ENCODE measurements around the gene JAKMIP3. TPM values are rescaled to one million over a fixed set of nuclear protein-coding genes. Genes with fewer than 3 reads are reported as not detected.
"Not testable (repeated sequence)": the region's sequence is repeated elsewhere in the genome, so short reads cannot be mapped to it uniquely, and the experiment has no call there.

JAKMIP3 gene
- total RNA-seq, 2 experiments from 2014 or later = 0.07 to 0.12 TPM

GRCh38 chr10:132075909-132076577 is 10.3 kb downstream of the JAKMIP3 start:
- POLR2A ChIA-PET = no interaction called here
- peaks cover 6% of the 10 kb centered on the region for H3K27me3 Mint-ChIP-seq
- DNase-seq = no peak

DNA sequence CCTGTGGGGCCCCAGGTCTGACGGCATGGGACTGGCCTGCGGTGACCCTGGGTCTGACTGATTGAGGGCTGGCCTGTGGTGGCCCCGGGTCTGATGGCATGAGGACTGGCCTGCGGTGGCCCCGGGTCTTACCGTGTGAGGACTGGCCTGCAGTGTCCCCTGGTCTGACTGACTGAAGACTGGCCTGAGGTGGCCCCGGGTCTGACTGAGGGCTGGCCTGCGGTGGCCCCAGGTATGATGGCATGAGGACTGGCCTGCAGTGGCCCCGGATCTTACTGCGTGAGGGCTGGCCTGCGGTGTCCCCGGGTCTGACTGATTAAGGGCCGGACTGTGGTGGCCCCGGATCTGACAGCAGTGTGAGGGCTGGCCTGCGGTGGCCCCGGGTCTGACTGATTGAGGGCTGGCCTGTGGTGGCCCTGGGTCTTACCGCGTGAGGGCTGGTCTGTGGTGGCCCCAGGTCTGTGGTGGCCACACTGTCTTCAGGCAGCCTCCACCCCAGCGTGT is 10.9 kb downstream of the JAKMIP3 start:
- Mint-ChIP-seq H3K9me3 (no peaks in the 10 kb centered on the region), H3K27me3 (peaks cover 6% of the 10 kb centered on the region), H3K4me1 (no peaks in the 10 kb centered on the region), H3K27ac (no peak overlapping the region), H3K36me3 (ENCODE audit: low read depth) (no peaks in the 10 kb centered on the region), H3K4me3 (no peak overlapping the region)
- CTCF ChIA-PET = no interaction called here
- DNase-seq = no peak
- POLR2A ChIA-PET = no interaction called here

More at GRCh38 chr10:132075909-132076577, 10.3 kb downstream of the JAKMIP3 start:
- Mint-ChIP-seq H3K27ac (no peak overlapping the region), H3K4me1 (no peaks in the 10 kb centered on the region), H3K36me3 (ENCODE audit: low read depth) (no peaks in the 10 kb centered on the region), H3K9me3 (no peaks in the 10 kb centered on the region), H3K4me3 (no peak overlapping the region)
- CTCF ChIA-PET = no interaction called here

DNA sequence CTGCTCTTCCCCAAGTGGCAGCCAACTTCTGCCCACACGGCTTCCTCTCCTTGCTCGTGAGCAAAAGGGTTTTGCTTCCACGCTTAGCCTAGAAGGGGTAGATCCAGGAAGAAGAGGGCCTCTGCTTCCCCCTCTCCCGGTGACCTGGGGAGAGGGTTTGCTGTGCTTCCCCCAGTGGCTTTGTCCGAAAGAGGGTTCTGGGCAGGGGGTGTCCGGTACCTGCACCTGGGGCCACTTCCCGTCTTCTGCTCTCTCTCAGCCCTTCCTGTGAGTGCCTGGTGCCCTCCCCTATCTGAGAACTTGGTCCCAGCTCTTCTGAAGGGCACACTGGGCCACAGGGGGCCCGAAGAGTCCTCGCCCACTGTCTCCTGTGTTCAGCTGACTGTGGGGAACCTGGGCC is 11.3 kb downstream of the JAKMIP3 start:
- H3K36me3 Mint-ChIP-seq (ENCODE audit: low read depth) = no peaks in the 10 kb centered on the region
- CTCF ChIA-PET = no interaction called here
- DNase-seq = no peak
- H3K4me1 Mint-ChIP-seq = no peaks in the 10 kb centered on the region
- POLR2A ChIA-PET = no interaction called here
- peaks cover 6% of the 10 kb centered on the region for H3K27me3 Mint-ChIP-seq
- no peak overlapping the region for H3K4me3 Mint-ChIP-seq
- H3K9me3 Mint-ChIP-seq = no peaks in the 10 kb centered on the region
- no peak overlapping the region for H3K27ac Mint-ChIP-seq

DNA sequence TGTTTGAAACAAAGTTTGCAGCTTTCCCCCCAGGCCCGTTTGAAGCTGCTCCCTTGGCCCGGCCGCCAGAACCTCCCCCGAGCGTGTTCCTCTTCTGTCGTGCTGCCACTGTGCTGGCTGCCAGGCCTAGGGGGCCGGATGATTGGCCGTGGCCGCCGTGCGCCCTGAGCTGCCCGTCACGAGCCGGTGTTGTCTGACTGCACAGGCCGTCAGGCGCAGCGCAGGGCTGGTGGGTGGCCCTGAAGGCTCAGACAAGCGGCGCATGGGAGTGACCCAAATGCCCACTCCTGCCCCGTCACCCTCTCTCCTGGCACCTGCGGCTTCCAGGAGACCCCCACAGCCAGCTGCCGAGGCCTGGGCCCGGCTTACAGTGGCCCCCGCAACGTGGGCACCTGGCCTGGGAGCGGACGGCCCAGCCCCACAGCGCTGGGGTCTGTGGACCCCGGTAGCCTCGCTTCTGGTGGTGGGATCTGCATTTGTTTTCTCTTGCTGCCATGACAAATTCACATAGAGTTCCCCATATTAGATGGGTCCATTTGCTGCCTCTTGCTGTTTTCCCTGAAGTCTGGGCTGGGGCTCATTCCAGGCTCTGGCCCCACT is 13.1 kb downstream of the JAKMIP3 start:
- Mint-ChIP-seq H3K4me1 (no peaks in the 10 kb centered on the region), H3K9me3 (no peaks in the 10 kb centered on the region), H3K4me3 (no peak overlapping the region), H3K27me3 (peaks cover 14% of the 10 kb centered on the region), H3K36me3 (ENCODE audit: low read depth) (no peaks in the 10 kb centered on the region), H3K27ac (no peak overlapping the region)
- DNase-seq = no peak
- ChIA-PET POLR2A (no interaction called here), CTCF (no interaction called here)

DNA sequence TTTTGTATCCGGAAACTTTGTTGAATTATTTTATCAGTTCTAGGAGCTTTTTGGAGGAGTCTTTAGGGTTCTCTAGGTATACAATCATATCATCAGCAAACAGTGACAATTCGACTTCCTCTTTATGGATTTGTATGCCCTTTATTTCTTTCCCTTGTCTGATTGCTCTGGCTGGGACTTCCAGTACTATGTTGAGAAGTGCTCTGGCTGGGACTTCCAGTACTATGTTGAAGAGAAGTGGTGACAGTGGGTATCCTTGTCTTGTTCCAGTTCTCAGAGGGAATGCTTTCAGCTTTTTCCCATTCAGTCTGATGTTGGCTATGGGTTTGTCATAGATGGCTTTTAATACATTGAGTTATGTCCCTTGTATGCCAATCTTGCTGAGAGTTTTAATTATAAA is 18.6 kb downstream of the JAKMIP3 start:
- H3K36me3 Mint-ChIP-seq (ENCODE audit: low read depth); CTCF ChIA-PET; H3K4me1 Mint-ChIP-seq: not testable (repeated sequence)

GRCh38 chr10:132093236-132093635 is 27.5 kb downstream of the JAKMIP3 start:
- DNase-seq; H3K4me3 Mint-ChIP-seq; H3K36me3 Mint-ChIP-seq (ENCODE audit: low read depth); H3K4me1 Mint-ChIP-seq; POLR2A ChIA-PET; CTCF ChIA-PET; H3K9me3 Mint-ChIP-seq; H3K27ac Mint-ChIP-seq: not testable (repeated sequence)
- H3K27me3 Mint-ChIP-seq = peaks cover 26% of the 10 kb centered on the region

More for the DNA sequence above, 18.6 kb downstream of the JAKMIP3 start:
- H3K4me3 Mint-ChIP-seq, POLR2A ChIA-PET, DNase-seq, H3K27ac Mint-ChIP-seq, H3K9me3 Mint-ChIP-seq: not testable (repeated sequence)
- H3K27me3 Mint-ChIP-seq = peaks cover 36% of the 10 kb centered on the region

DNA sequence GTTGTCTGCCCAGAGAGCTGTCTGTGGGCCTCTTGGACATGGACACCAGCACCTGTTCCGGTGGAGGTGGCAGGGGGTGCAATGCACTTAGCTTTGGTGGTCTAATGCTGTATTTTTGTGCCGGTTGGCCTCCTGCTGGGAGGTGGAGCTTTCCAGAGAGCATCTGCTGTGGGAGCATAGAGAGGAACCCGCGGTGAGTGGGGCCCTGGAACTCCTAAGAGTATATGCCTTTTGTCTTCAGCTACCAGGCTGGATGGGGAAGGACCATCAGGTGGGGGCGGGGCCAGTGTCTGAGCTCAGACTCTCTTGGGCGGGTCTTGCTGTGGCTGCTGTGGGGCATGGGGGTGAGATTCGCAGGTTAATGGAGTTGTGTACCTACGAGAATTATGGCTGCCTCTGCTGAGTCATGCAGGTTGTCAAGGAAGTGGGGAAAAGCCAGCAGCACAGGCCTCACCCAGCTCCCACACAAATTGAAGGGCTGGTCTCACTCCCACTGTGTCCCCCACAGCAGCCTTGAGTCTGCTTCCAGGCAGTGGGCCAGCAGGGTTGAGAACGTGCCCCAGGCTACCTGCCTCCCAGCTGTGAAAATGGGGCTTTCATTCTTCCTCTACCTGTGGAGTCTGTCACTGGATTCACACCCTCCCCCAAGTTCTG is 29.0 kb downstream of the JAKMIP3 start:
- ChIA-PET CTCF (interaction anchor here (0.6 to 1.6 kb wide), 2 partner anchors 13 to 209 kb away, joined by 4 read pairs; no protein-coding TSS in a partner anchor), POLR2A (no interaction called here)
- H3K27ac Mint-ChIP-seq = no peak overlapping the region
- peaks cover 9% of the 10 kb centered on the region for H3K4me1 Mint-ChIP-seq
- H3K9me3 Mint-ChIP-seq = no peaks in the 10 kb centered on the region
- H3K36me3 Mint-ChIP-seq (ENCODE audit: low read depth) = no peaks in the 10 kb centered on the region
- DNase-seq = no peak
- H3K4me3 Mint-ChIP-seq = no peak overlapping the region
- H3K27me3 Mint-ChIP-seq = peaks cover 26% of the 10 kb centered on the region

GRCh38 chr10:132095403-132096113 is 29.8 kb downstream of the JAKMIP3 start:
- ChIA-PET CTCF (interaction anchor here (1.6 kb wide), 1 partner anchor 210 kb away, joined by 4 read pairs; no protein-coding TSS in a partner anchor), POLR2A (no interaction called here)
- Mint-ChIP-seq H3K36me3 (ENCODE audit: low read depth) (no peaks in the 10 kb centered on the region), H3K27ac (no peak overlapping the region), H3K4me1 (peaks cover 9% of the 10 kb centered on the region), H3K27me3 (peaks cover 20% of the 10 kb centered on the region), H3K4me3 (no peak overlapping the region), H3K9me3 (no peaks in the 10 kb centered on the region)
- no peak for DNase-seq

DNA sequence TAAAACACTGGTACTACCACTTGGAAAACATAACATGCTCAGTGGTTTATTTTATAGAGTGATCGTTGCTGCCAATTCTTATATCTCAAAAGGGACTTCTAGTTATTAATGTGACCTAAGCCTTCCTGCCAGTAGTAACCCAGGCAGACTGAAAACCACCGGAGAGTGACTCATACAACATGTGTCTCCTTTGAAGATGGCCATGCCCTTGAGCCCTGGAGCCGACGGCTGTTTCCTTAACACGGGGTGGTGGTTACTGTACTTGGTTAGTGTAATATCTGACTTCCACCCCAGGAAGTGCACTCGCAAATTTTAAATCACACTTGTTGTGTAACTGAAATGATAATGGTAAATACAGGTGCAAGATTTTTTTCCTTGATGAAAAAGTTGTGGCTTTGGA is 30.5 kb downstream of the JAKMIP3 start:
- POLR2A ChIA-PET = no interaction called here
- H3K4me3 Mint-ChIP-seq = no peak overlapping the region
- CTCF ChIA-PET = no interaction called here

DNA sequence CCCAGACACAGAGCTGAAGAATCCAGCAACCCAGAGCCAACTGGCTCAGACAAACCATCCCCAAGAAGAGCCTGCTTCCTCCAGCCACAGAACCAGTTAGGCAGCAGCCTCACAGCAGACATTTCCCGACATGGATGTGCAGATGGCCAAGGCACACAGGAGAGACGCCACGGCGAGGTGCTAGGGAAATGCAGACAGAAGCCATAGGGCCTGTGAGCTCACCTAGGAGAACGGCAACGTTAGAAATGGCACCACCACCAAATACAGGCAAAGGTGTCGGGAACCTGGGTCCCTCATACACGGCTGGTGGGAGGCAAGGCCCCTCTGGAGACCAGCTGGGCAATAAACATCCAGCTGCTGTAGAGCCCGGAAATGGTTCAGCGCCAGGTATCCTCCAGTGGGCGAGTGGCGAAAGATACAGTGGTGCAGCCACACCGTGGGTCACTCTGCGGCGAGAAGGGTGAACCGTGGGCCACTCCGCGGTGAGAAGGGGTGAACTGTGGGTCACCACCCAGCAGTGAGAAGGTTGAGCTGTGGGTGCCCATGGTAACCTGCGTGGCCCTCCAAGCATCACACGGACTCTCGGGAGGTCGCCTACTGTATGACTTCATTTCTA is 31.2 kb downstream of the JAKMIP3 start:
- ChIA-PET POLR2A (no interaction called here), CTCF (no interaction called here)
- peaks cover 11% of the 10 kb centered on the region for H3K27me3 Mint-ChIP-seq

More for the DNA sequence above, 30.5 kb downstream of the JAKMIP3 start:
- H3K27me3 Mint-ChIP-seq = peaks cover 13% of the 10 kb centered on the region
- DNase-seq = peak; percentile 17
- H3K27ac Mint-ChIP-seq = no peak overlapping the region
- H3K36me3 Mint-ChIP-seq (ENCODE audit: low read depth) = no peaks in the 10 kb centered on the region
- peaks cover 9% of the 10 kb centered on the region for H3K4me1 Mint-ChIP-seq
- H3K9me3 Mint-ChIP-seq = no peaks in the 10 kb centered on the region

GRCh38 chr10:132097609-132098377 is 32.0 kb downstream of the JAKMIP3 start:
- Mint-ChIP-seq H3K27ac (no peak overlapping the region), H3K4me1 (peaks cover 9% of the 10 kb centered on the region), H3K27me3 (peaks cover 6% of the 10 kb centered on the region), H3K36me3 (ENCODE audit: low read depth) (no peaks in the 10 kb centered on the region), H3K9me3 (no peaks in the 10 kb centered on the region), H3K4me3 (no peak overlapping the region)
- DNase-seq = no peak
- CTCF ChIA-PET = no interaction called here
- POLR2A ChIA-PET = no interaction called here

More for the DNA sequence above, 31.2 kb downstream of the JAKMIP3 start:
- Mint-ChIP-seq H3K36me3 (ENCODE audit: low read depth) (no peaks in the 10 kb centered on the region), H3K9me3 (no peaks in the 10 kb centered on the region), H3K4me3 (no peak overlapping the region), H3K27ac (no peak overlapping the region), H3K4me1 (peaks cover 9% of the 10 kb centered on the region)
- no peak for DNase-seq

All from activated CD4-positive, alpha-beta T cell treated with anti-CD3 and anti-CD28 coated beads, Interleukin-2, amount 10 ng/mL, durations not matched to agents 7 days and 5 days (primary cell).